ENCODE results near the gene KLF16.

Gene KLF16

DNA sequence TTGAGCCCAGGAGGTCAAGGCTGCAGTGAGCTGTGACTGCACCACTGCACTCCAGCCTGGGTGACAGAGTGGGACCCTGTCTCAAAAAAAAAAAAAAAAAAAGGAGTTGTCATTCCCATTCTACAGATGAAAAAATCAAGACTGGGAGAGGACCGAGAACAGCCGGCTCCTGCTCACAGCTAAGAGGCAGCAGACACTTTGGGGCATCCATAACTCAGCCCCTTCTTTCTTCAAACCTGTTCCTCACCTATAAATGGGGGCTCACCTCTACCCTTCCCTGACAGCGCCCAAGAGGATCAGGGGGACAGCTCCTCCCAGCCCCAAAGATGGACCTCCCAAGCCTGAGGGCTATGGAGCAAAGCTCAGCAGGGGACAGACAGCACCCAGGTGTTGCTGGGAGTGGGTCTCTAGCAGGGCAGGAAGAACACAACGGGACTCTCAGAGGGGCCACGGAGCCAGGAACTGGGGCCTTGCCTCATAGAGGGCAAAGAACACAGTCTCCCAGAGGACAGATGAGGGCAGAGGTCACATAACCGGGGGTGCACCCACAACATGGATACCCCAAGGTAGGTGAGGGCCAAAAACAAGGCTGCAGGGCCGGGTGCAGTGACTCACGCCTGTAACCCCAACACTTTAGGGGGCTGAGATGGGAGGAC is 3.4 kb upstream of the KLF16 start:
- DNase-seq = no peak

DNA sequence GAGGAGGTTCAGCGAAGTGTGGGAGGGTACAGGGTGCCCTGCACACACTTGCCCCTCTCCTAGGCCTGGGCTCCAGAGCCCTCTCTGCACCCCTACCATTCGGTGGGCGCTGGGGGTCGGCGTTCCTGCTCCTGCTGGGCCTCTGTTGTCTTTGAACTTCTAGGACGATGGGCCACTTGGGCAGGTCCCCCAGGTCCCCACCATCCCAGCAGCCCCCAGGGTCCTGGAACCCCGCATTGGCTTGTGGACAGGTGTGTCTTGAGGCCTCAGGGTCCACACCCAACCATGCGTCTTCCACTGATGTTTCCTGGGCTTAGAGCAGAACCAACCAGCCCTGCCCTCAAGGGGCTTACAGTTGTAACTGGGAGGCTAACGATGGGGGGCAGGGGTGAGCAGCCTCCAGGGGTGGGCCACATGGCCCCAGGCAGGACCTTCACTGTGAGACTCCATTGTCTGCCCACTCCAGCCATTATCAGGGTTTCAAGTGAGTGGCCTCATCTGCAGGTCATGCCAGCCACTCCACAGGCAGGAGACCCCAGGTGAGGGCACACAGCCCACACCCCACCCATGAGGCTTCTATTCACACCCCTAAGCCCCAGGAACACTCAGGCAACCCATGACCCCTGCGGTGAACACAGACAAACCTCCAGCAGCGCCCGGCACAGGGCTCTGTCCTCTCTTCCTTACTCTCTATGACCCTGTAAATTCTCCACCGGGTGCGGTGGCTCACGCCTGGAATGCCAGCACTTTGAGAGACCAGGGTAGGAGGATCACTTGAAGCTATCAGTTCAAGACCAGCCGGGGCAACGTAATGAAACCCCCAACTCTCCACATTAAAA is 2.0 kb upstream of the KLF16 start:
- no peak for DNase-seq

DNA sequence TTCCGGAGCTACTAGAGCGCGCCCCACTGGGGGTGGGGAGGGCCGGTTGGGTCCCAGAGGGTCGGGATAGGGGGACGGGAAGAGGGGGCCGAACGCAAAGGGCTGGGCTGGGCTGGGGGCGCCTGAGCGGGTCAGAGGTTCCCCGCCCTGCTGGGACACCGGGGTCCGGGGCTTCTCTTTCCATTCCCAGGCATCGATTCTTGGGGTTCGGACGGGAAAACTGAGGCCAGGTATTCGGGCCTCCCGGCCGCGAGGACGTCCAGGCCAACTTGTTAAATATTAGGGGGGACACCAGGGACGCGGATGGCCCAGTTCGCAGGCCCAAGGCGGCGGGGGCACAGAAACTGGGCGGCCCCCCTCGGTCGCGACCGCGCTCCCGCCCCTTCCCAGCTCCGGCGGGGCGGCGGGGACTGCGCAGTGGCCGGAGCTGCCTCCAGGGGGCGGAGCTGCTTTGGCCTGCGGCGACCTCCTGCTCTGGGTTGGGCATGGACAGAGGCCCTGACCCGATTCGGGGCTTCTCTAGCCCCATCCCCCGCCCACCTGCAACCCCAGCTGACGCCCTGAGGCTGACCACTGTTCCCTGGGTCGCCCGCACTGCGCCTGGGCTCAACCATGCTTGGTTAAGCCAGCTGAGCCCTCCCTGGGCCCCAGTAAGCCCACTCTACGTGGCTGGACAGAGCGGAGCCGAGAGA is 1.2 kb upstream of the KLF16 start:
- no peak for DNase-seq

DNA sequence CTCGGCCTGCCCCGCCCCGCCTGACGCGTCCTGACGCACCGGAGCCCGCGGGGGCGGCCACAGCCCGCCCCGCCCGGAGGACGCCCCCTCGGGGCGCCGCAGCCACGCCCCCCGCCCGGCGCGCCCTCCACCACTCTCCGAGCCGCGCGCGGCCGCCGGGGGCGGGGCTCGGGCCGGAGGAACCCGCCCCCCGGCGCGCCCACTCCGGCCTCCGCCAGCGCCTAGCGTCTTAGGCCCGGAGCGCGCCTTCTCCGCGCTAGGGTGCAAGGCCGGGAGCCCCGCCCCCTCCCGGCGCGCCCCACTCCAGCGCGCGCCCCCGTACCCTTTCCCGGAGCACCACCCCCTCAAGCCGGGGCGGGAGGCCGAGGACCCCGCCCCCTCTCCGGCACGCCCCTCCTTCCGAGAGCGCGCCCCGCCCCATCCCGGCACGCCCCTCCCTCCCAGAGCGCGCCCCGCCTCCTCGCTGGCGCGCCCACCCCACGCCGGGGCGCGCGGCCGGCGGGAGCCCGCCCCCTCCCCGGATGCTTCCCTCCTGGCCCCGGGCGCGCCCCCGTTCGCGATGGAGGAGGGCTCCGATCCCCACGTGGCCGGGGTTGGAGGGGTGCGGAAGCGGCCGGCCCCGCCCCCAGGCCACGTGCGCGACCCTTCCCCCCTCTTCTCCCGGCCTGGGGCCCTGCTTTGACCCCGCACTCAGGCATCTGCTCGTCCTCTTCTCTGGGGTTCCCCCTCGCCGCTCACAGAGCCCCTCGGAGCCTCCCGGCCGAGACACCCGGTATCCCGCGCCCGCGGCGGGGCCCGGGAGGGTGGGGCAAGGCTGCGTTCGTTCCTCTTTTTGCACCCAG is 480 bp upstream of the KLF16 start:
- DNase-seq = peak; percentile 81

DNA sequence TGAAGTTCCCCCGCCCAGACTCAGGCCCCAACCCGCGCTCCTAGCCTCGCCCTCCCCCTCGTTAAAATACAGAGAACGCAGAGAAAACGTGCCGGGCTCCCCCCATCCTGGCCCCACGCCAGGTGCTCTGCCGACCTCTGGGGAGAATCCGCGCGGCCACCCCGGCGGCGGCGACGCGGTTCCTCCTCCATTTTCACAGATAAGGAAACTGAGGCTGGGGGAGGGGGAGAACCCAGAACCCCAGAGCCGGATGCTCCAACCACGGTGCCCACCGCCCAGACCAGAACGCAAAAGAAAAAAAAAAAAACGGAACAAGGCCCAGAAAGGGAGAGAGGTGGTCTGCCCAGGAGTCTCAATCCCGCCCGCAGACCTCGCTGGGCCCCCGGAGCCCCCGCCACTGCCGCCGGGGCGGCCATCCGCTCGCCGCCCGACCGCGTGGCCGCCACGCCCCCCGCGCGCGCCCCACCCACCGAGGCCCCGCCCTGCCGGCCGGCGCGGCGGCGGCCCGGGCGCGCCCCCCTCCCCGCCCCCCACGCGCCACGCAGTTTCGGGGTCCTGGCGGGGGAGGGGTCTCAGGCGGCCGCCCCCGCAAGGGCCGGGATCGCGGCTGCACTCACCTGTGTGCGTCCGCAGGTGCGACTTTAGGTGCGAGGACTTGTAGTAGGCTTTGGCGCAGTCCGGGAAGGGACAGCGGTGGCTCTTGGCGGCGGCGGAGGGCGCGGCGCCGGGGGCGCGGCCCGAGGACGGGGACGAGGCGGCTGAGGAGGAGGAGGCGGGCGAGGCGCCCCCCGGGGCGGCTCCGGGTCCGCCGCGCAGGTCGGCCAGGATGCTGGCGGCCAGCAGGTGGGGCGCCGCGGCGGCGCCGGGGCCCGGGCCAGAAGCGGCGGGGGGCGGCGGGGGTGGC is 703 bp downstream of the KLF16 start:
- DNase-seq = no peak

DNA sequence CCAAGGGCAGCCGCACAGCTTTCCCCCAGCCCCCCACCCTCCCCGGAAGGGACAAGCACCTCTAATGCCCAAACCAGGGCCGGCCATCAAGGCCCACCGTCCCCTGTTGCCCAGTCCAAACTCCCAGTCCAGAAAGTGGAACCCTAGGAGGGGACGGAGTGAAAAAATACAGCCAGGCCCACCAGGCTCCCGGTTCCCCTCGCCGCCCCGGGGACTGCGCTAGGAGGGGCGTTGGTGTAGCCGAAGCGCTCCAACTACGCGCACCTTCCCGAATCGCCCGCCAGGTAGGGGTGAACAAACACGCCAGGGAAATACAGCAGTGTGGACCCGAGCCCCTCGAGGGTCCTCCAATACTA is 1.3 kb downstream of the KLF16 start:
- DNase-seq = no peak

DNA sequence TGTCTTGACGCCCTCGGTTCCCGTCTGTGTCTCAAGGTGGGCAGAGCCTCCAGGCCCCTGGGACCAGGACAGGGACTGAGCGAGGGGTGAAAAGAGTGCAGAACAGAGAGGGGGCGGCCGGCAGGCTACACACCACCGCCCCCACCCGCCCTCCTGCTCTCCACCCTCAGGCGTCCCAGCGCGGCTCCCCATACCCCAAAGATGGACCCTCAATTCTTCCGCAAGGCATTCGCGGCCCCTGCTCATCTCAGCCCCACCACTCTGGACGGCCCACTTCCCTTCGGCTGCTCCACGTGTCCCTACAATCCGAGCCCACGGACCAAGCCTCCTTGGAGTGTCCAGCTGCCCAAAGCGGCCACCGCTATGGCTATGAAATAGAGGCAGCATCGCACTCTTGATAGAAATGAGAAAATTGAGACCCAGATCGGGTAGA is 1.8 kb downstream of the KLF16 start:
- no peak for DNase-seq

DNA sequence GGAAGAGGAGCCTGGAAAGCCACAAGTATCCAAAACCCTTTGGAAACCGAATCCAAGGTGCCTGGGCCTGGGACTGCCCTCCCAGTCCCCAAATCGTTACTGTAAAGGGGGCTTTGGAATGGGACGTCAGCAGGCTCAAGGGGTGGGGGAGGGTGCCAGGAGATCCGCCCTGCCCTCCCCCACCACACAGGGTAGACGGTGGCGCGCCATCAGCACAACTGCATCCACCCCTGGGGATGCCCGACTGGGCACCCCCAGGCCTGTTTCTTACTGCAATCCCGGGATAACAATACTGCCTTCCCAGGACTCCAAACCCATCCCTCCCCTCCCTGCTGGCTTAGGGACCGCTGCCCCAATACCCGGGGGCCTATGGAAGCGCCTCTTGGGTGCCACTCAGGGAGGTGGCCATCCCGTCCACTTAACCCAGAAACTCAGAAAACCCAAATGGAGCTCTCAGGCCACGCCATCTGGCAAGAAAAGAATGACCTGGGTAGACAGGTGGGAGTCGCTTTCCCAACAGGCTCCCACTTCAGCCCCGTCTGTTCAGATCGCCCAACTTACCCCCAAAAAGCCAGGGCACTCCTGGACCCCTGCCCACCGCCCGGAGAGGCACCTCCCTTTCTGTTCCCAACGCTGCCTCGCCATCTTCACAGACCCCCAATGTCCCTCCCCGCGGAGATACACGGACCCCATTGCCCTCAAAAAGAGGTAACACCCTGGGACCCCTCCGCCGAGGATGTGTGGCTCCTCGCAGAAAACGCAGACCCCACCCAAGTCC is 2.4 kb downstream of the KLF16 start:
- DNase-seq = no peak

DNA sequence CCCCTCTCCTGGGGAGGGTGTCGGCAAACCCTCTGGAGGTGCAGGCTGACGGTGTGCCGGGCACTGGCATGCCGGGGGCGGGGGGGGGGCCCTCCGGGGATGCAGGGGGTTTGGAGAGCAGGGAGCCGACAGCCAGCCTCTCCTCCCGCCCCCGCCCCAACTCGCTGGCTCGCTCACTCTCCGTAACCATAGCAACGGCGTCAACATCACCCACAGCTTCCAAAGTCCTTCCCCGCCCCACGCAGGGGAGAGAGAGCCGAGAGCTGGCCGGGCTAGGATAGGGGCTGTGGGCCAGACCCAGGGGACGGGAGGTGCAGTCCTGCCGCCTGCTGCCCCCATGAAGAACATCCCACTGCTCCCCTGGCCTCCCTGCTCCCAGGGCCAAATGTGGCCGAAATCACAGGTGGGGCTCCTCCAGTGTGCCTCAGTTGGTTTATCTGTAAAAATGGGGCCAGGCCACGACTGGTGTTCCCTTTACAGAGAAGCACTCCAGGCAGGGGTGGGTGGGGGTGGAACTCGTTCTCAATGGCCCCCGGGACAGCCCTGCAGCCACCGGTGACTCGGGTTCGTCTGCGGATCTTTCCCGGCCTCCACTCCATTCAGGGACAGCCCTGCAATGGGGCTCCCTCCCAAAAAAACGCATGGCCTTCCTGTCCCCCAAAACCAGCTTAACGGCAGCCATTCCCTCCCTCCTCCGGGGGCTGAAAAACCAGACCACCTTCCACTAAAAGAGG is 3.2 kb downstream of the KLF16 start:
- no peak for DNase-seq

DNA sequence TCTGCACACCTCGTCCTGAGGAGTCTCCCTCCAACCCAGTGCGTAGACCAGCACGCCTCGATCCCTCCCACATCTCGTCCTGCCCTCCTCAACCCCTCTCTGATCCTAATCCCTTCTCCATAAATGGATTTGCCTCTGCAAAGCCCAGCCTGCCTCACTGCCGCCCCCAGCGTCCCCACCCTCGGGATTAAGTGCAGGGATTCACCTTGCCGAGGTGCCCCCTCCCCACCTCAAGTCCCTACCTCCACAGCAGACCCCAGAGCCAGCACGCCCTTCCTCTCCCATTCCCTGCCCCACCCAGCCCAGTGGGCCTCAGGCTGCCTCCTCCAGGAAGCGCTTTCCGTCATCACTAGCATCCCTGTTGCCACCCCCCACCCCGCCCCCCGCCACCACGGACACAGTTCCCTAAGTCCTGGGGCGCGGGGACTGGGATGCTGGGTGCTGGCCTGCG is 4.0 kb downstream of the KLF16 start:
- DNase-seq = no peak

DNA sequence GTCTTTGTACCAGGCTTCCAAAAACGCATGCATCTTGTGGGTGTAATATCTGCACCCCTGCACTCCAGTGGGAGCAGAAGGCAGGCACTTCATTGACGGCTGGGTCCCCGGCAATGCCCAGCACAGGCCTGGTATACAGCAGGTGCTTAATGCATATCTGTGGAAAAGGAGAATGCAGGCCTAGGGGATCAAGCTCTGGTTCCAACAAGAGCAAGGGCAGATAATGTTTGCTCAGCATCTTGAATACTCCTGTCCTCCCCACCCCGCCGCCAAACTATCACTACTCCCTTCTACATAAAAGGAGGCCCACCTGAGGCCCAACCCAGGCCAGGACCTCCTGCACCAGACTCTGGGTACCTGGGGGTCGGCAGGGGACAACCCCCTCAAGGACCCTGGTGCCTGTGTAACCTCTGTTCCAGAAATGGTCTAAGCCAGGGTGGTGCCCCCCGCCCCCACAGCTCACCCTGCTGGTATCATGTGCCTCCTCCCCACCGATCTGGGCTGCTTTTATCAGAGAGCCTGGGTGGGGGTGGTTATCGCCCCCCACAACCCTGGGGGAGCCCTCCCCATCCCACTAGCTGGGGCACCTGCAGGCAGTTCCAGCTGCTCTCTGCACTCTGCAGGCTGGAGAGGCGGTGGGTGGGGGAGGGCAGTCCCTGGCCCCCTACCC is 4.8 kb downstream of the KLF16 start:
- DNase-seq = no peak

DNA sequence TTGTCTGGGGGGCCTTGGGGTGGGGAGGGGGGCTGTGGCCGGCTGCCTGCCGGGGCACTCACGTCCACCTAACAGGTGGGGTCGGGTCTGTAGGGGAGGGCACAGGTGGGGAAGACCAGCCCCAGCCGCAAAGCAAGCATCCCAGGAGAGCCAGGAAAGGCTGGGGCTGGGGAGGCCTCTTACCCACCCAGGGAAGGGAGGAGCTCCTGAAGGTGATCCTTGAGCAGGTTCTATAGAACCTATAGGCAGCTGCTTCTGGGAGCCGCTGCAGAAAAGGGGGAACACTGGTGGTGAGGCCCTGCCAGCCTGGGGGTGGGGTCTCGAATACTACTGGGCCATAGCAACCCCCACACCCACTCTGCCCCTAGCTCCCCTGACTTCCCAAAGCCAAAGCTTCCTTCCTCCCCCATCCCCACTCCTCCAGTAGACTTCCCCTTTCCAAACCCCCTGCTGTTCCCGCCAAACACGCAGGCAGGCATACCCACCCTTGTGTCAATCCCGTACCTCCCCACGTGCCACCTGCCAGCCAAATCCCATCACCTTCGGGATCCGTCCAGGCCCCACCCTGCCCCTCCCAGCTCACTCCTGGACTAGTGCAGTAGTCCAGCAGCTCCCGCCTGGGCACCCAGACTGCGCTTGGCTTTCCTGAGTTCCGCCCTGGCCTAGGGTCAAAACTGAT is 5.6 kb downstream of the KLF16 start:
- DNase-seq = no peak

DNA sequence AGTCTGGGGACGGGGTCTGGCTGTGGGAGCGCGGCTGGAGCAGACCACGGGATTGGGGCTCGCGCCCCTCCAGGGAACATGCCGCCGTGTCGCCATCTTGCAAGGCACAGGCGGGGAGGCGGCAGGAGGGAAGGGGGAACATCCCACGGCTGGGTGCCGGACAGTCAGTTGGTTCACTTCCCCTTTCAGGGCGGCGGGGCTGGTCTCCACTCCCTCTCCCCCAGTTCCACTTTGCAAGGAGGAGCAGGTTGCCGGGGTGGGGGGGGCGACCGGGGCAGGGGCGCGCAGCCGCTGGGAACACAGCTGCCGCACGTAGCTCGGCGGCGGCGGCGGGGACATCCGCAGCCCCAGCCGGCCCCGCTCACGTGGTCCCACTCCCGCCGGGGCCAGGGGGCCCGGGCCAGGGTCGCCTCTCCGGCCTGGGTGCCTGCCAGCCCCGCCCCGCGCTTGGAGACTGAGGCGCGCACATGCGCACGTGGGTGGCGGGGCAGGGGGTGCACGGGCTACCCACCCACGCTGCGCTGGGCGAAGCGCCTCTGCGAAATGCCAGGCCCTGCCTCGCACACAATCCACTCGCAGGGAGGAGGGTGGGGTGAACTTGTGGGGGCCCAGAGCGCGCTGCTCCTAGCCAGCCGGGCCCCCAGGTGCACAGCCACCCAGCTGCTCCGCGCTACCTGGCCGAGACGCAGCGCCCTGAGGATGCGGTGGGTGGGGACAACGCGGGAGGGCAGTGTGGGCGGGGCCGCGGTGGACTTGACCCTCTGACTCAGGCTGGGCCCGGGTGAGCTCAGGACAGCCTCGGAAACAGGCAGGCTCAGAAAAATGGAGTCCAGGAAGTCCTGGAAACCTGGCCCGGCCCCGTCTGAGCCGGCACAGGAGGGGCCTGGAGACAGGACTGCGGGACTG is 6.4 kb downstream of the KLF16 start:
- no peak for DNase-seq

DNA sequence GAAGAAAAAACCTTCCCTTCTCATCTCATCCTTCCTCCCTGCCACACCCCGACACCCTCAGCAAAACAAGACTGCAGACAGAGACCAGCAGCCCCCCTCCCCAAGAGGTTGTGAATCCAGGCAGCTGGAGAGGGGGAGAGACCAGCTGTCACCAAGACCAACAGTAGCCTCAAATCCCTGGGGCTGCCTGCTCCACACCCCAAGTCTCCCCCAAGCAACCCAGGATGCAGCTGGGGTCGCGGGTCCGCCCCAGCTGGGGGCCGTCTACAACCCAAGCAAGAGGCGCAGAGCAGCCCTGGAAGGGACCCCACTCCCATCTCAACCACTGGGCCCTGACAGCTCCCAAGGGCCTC is 7.1 kb downstream of the KLF16 start:
- DNase-seq = no peak

DNA sequence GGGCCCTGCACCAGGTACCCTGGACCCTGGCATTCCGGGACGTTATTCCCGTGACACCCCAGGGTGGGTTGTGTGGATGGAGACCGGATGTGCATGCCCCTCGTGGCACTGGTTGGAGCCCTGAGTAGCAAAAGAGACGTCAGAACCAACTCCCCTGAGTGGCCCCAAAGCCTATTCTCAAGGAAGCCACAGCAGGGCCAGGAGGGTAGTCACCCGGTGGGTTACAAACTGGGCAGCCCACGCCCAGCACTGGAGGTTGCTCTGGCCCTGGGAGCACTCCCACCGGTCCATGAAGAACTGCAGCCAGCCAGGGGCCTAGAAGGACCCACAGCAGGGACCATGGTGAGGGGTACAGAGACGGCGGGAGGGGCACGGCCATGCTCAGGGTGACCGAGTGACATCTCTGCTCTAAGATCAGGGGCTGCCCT is 7.5 kb downstream of the KLF16 start:
- DNase-seq = no peak

DNA sequence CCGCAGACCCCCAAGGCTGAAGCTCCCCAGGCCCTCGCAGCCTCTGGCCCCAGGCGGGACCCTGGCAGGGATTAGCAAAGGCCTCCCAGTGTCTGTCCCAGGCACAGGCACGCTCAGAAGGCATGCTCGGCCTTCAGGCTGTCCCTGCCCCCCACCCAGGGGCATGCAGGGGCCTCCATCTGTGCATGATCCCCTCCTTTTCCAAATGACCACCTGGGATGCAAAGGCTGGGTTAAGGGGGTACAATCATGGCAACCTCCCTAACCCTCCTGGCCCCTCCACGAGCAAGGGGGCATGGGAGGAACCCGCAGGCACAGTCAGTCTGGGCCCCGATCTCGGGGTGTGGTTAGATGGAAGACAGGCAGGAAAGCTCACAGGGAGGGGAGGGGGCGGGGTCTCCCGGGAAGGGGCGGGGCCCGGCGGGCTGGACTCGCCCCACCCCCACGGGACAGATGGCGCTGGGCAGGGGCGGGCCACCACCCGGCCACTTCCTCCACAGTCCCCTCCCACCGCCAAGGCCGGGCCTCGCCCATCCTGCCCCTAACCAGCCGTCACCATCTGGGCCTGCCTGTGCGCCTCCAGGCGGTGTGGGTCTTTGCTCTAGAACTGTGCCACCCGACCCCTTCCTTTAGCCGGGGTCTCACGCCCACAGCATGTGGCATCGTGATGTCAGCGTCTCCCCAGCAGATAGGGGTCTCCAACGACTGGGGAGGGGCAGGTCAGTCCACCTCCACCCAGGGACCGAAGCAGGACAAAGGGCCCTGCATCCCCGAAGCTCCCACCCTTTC is 8.1 kb downstream of the KLF16 start:
- no peak for DNase-seq

DNA sequence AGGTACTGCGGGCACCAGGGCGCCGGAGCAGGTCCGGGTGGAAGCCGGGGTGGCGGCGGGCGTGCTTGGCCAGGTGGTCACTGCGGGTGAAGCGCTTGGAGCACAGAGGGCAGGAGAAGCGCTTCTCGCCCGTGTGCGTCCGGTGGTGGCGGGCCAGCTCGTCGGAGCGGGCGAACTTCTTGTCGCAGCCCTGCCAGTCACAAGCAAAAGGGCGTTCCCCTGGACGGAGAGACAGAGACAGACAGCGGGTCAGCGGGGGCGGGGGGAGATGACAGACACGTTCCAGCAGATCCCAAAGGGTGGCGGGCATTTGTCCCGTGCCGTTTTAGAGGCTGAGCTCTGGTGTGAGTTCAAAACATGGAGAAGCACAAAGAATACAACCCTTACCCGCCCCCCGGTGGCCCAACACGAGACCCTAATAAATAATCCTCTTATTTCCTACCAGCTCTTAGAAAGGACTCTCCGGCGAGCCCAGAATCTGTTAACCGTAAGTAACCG is 8.8 kb downstream of the KLF16 start:
- no peak for DNase-seq
